BLaER1 treated with 17β-estradiol and CSF1 and Interleukin-3, amounts not matched to agents 10 nM and 100 nM (cell line): ENCODE results near the gene DARS1.
A peak's percentile ranks its signal among the peaks of the same experiment; 100 is the strongest.

Experiments used
- H3K27ac ChIP-seq, 11 experiments: shearing (Covaris generic); formaldehyde crosslinking; 2 replicates each; pipeline ENCODE4 v1.8.1; 2022
- H3K27me3 ChIP-seq, 11 experiments: shearing (Covaris generic); formaldehyde crosslinking; 2 replicates each; pipeline ENCODE4 v1.8.1; 2022
- H3K36me3 ChIP-seq, 11 experiments: shearing (Covaris generic); formaldehyde crosslinking; 2 replicates each; pipeline ENCODE4 v1.8.1; 2022
- H3K4me1 ChIP-seq, 10 experiments: shearing (Covaris generic); formaldehyde crosslinking; 2 replicates each; pipeline ENCODE4 v1.8.1; 2022
- H3K4me2 ChIP-seq, 11 experiments: shearing (Covaris generic); formaldehyde crosslinking; 2 replicates each; pipeline ENCODE4 v1.8.1; 2022
- H3K4me3 ChIP-seq, 10 experiments: shearing (Covaris generic); formaldehyde crosslinking; 2 replicates each; pipeline ENCODE4 v1.8.1; 2022
- H3K9ac ChIP-seq, 11 experiments: shearing (Covaris generic); formaldehyde crosslinking; 2 replicates each; pipeline ENCODE4 v1.8.1; 2022
- H3K9me3 ChIP-seq, 11 experiments: shearing (Covaris generic); formaldehyde crosslinking; replicated peaks in 1 of 11; 2 replicates each; pipeline ENCODE4 v1.8.1; 2022
- H4K20me1 ChIP-seq, 11 experiments: shearing (Covaris generic); formaldehyde crosslinking; 2 replicates each; pipeline ENCODE4 v1.8.1; 2022
- Cebpa-rat ChIP-seq, 11 experiments: shearing (Covaris generic); IDR thresholded peaks; 2 replicates each; pipeline ENCODE4 v1.8.1; 2022

The DARS1 gene

GRCh38 chr2:136020831-136021230 is 35.4 kb upstream of the DARS1 start:
- no peak for TF ChIP-seq Cebpa-rat (IDR thresholded peaks at IDR 0.05)
- Histone ChIP-seq H3K27me3 (peaks cover 0 to 11% (median 8%) of the 10 kb centered on the region in 11 experiments; a peak in 15 of 22 replicates), H3K4me3 (no peak overlapping the region)

GRCh38 chr2:136019825-136020224 is 34.4 kb upstream of the DARS1 start:
- no peak for TF ChIP-seq Cebpa-rat (IDR thresholded peaks at IDR 0.05)
- H3K4me2 ChIP-seq = peak overlapping the region; percentile 40 to 74 (median 60)
- H3K4me3 ChIP-seq = no peak overlapping the region
- no peaks in the 10 kb centered on the region for H4K20me1 ChIP-seq
- peaks cover 0 to under 1% (median 0%) of the 10 kb centered on the region in 11 experiments; a peak in 2 of 22 replicates for H3K27me3 ChIP-seq
- no peaks in the 10 kb centered on the region for H3K36me3 ChIP-seq
- peaks cover 0 to 21% (median 3%) of the 10 kb centered on the region in 11 experiments; a peak in 13 of 22 replicates for H3K9me3 ChIP-seq
- peaks cover 40 to 88% (median 58%) of the 10 kb centered on the region in 10 experiments for H3K4me1 ChIP-seq
- H3K27ac ChIP-seq = peak overlapping the region; percentile 15 to 82 (median 57); a peak in 17 of 22 replicates
- H3K9ac ChIP-seq = peak overlapping the region in 4 of 11 experiments; percentile 9 to 55 (median 29); a peak in 5 of 22 replicates

More at GRCh38 chr2:136020831-136021230, 35.4 kb upstream of the DARS1 start:
- Histone ChIP-seq H3K4me1 (peaks cover 33 to 89% (median 49%) of the 10 kb centered on the region in 10 experiments), H3K9ac (no peak overlapping the region), H4K20me1 (no peaks in the 10 kb centered on the region), H3K9me3 (peaks cover 0 to 19% (median 10%) of the 10 kb centered on the region in 11 experiments; a peak in 16 of 22 replicates), H3K27ac (peak overlapping the region in 2 of 11 experiments; percentile 78 to 82; a peak in 2 of 22 replicates), H3K36me3 (no peaks in the 10 kb centered on the region), H3K4me2 (peak overlapping the region in 6 of 11 experiments; percentile 2 to 74 (median 12); a peak in 7 of 22 replicates)

GRCh38 chr2:136019306-136019705 is 33.9 kb upstream of the DARS1 start:
- peak in 1 of 11 experiments; percentile 22; a peak in 1 of 22 replicates for TF ChIP-seq Cebpa-rat (IDR thresholded peaks at IDR 0.05)
- no peaks in the 10 kb centered on the region for H4K20me1 ChIP-seq
- H3K4me2 ChIP-seq = peak overlapping the region; percentile 40 to 74 (median 60)
- H3K27me3 ChIP-seq = no peaks in the 10 kb centered on the region
- peak overlapping the region; percentile 15 to 82 (median 57); a peak in 19 of 22 replicates for H3K27ac ChIP-seq
- H3K4me1 ChIP-seq = peaks cover 45 to 93% (median 62%) of the 10 kb centered on the region in 10 experiments
- H3K9me3 ChIP-seq = peaks cover 0 to 26% (median 8%) of the 10 kb centered on the region in 11 experiments; a peak in 12 of 22 replicates
- H3K4me3 ChIP-seq = no peak overlapping the region
- H3K36me3 ChIP-seq = no peaks in the 10 kb centered on the region
- peak overlapping the region in 5 of 11 experiments; percentile 9 to 55 (median 22); a peak in 5 of 22 replicates for H3K9ac ChIP-seq

- Histone ChIP-seq H3K4me3 (no peak overlapping the region), H3K36me3 (no peaks in the 10 kb centered on the region), H3K9ac (no peak overlapping the region), H4K20me1 (no peaks in the 10 kb centered on the region), H3K4me1 (peaks cover 52 to 94% (median 60%) of the 10 kb centered on the region in 10 experiments), H3K9me3 (peaks cover 0 to 26% (median 8%) of the 10 kb centered on the region in 11 experiments; a peak in 12 of 22 replicates), H3K27me3 (no peaks in the 10 kb centered on the region), H3K27ac (peak overlapping the region in 5 of 11 experiments; percentile 16 to 82 (median 65); a peak in 6 of 22 replicates), H3K4me2 (peak overlapping the region in 6 of 11 experiments; percentile 49 to 74 (median 71); a peak in 6 of 22 replicates)
- TF ChIP-seq Cebpa-rat (IDR thresholded peaks at IDR 0.05) = no peak
Observed at GRCh38 chr2:136017786-136018185, 32.4 kb upstream of the DARS1 start.

GRCh38 chr2:136016836-136017235 is 31.4 kb upstream of the DARS1 start:
- TF ChIP-seq Cebpa-rat (IDR thresholded peaks at IDR 0.05) = no peak
- no peak overlapping the region for H3K9ac ChIP-seq
- peak overlapping the region in 2 of 11 experiments; percentile 2 to 4; a peak in 2 of 22 replicates for H3K4me2 ChIP-seq
- no peaks in the 10 kb centered on the region for H3K36me3 ChIP-seq
- peaks cover 0 to 26% (median 8%) of the 10 kb centered on the region in 11 experiments; a peak in 12 of 22 replicates for H3K9me3 ChIP-seq
- no peaks in the 10 kb centered on the region for H3K27me3 ChIP-seq
- H3K27ac ChIP-seq = peak overlapping the region in 5 of 11 experiments; percentile 9 to 46 (median 27); a peak in 7 of 22 replicates
- H3K4me1 ChIP-seq = peaks cover 47 to 92% (median 56%) of the 10 kb centered on the region in 10 experiments
- H3K4me3 ChIP-seq = no peak overlapping the region
- no peaks in the 10 kb centered on the region for H4K20me1 ChIP-seq

- H3K9me3 ChIP-seq = peaks cover 0 to 26% (median 8%) of the 10 kb centered on the region in 11 experiments; a peak in 12 of 22 replicates
- peak overlapping the region in 8 of 11 experiments; percentile 2 to 63 (median 39); a peak in 11 of 22 replicates for H3K4me2 ChIP-seq
- no peaks in the 10 kb centered on the region for H3K36me3 ChIP-seq
- H3K4me3 ChIP-seq = no peak overlapping the region
- no peak for TF ChIP-seq Cebpa-rat (IDR thresholded peaks at IDR 0.05)
- H4K20me1 ChIP-seq = no peaks in the 10 kb centered on the region
- no peaks in the 10 kb centered on the region for H3K27me3 ChIP-seq
- peak overlapping the region in 5 of 11 experiments; percentile 9 to 46 (median 27); a peak in 7 of 22 replicates for H3K27ac ChIP-seq
- H3K9ac ChIP-seq = peak overlapping the region in 1 of 11 experiments; percentile 9; a peak in 1 of 22 replicates
- peaks cover 47 to 88% (median 55%) of the 10 kb centered on the region in 10 experiments for H3K4me1 ChIP-seq
Observed at GRCh38 chr2:136016427-136016826, 31.0 kb upstream of the DARS1 start.

- no peaks in the 10 kb centered on the region for H3K36me3 ChIP-seq
- no peaks in the 10 kb centered on the region for H4K20me1 ChIP-seq
- H3K4me1 ChIP-seq = peaks cover 47 to 81% (median 52%) of the 10 kb centered on the region in 10 experiments
- H3K27me3 ChIP-seq = no peaks in the 10 kb centered on the region
- no peak overlapping the region for H3K4me3 ChIP-seq
- peak overlapping the region in 3 of 11 experiments; percentile 11 to 35 (median 31); a peak in 4 of 22 replicates for H3K27ac ChIP-seq
- no peak for TF ChIP-seq Cebpa-rat (IDR thresholded peaks at IDR 0.05)
- H3K4me2 ChIP-seq = peak overlapping the region in 7 of 11 experiments; percentile 4 to 63 (median 44); a peak in 13 of 22 replicates
- peak overlapping the region in 1 of 11 experiments; percentile 9; a peak in 1 of 22 replicates for H3K9ac ChIP-seq
- peaks cover 0 to 26% (median 8%) of the 10 kb centered on the region in 11 experiments; a peak in 12 of 22 replicates for H3K9me3 ChIP-seq
Observed at GRCh38 chr2:136015699-136016098, 30.3 kb upstream of the DARS1 start.

- Histone ChIP-seq H3K4me3 (no peak overlapping the region), H3K4me1 (peaks cover 39 to 73% (median 42%) of the 10 kb centered on the region in 10 experiments), H4K20me1 (no peaks in the 10 kb centered on the region), H3K27me3 (no peaks in the 10 kb centered on the region), H3K9ac (no peak overlapping the region; a peak in 1 of 22 replicates), H3K9me3 (peaks cover 0 to 32% (median 13%) of the 10 kb centered on the region in 11 experiments; a peak in 16 of 22 replicates), H3K4me2 (peak overlapping the region; percentile 32 to 63 (median 53); a peak in 19 of 22 replicates), H3K36me3 (no peaks in the 10 kb centered on the region; a peak in 1 of 22 replicates), H3K27ac (peak overlapping the region in 3 of 11 experiments; percentile 26 to 54 (median 28); a peak in 5 of 22 replicates)
- TF ChIP-seq Cebpa-rat (IDR thresholded peaks at IDR 0.05) = no peak
Observed at GRCh38 chr2:136014411-136014810, 29.0 kb upstream of the DARS1 start.

GRCh38 chr2:136013955-136014354 is 28.5 kb upstream of the DARS1 start:
- H3K27me3 ChIP-seq = no peaks in the 10 kb centered on the region
- peaks cover 0 to 35% (median 17%) of the 10 kb centered on the region in 11 experiments; a peak in 16 of 22 replicates for H3K9me3 ChIP-seq
- H3K4me2 ChIP-seq = peak overlapping the region; percentile 32 to 63 (median 53)
- no peak for TF ChIP-seq Cebpa-rat (IDR thresholded peaks at IDR 0.05)
- peaks cover 35 to 73% (median 41%) of the 10 kb centered on the region in 10 experiments for H3K4me1 ChIP-seq
- no peaks in the 10 kb centered on the region for H4K20me1 ChIP-seq
- H3K36me3 ChIP-seq = no peaks in the 10 kb centered on the region; a peak in 1 of 22 replicates
- peak overlapping the region in 4 of 11 experiments; percentile 20 to 54 (median 27); a peak in 6 of 22 replicates for H3K27ac ChIP-seq
- no peak overlapping the region; a peak in 1 of 20 replicates for H3K4me3 ChIP-seq
- H3K9ac ChIP-seq = no peak overlapping the region; a peak in 1 of 22 replicates
